HEK293T (cell line): ENCODE data around the gene RAPGEF5.

Source experiments
- FOXK2 ChIP-seq: fragments of 450-650 bp; IDR thresholded peaks from 2 replicates; pipeline ENCODE4 v1.6.1; 2016; ENCODE audit warnings: mild to moderate bottlenecking
- FOXM1 ChIP-seq: fragments of 450-650 bp; IDR thresholded peaks from 2 replicates; pipeline ENCODE4 v1.6.1; 2017; ENCODE audit warnings: mild to moderate bottlenecking, borderline replicate concordance
- SUZ12 ChIP-seq: fragments of 450-650 bp; IDR thresholded peaks from 2 replicates; pipeline ENCODE4 v1.6.1; 2016; ENCODE audit warnings: mild to moderate bottlenecking
- TARDBP ChIP-seq: fragments of 450-650 bp; IDR thresholded peaks from 2 replicates; pipeline ENCODE4 v1.6.1; 2016

GRCh38 chr7:22083704-22084240, 273.2 kb downstream of the RAPGEF5 start:
- TF ChIP-seq SUZ12 (no peak), FOXK2 (no peak), TARDBP (no peak), FOXM1 (no peak)
